ENCODE measurements around the gene MT1B.

- TF ChIP-seq EZH2 (IDR thresholded peaks at IDR 0.05; ENCODE audit: borderline replicate concordance, low read length) (no peak), CTCF (IDR thresholded peaks at IDR 0.05; ENCODE audit: low read length) (no peak)
Observed at GRCh38 chr16:56614549-56614991, 37.1 kb upstream of the MT1B start.
